ENCODE data around the gene HSPA13. TPM values are rescaled to one million over a fixed set of nuclear protein-coding genes. Genes with fewer than 3 reads are reported as not detected.

The HSPA13 gene
- total RNA-seq, 1 donor from 2014 or later: 36.4 TPM

Other genes with a start within 250 kb of the HSPA13 start
- not detected in 2 replicates for gene LIPI, start 172.2 kb downstream of the HSPA13 start, total RNA-seq
- 0.25 and 0.56 TPM in 2 replicates for gene RBM11, start 167.0 kb downstream of the HSPA13 start, total RNA-seq
- gene SAMSN1, start 163.2 kb upstream of the HSPA13 start, total RNA-seq: 138 and 140 TPM in 2 replicates

Data from T-helper 1 cell treated with Interleukin-12 subunit alpha and Interleukin-12 subunit beta and Interleukin-4 antibody, amounts not matched to agents 30 ng/mL and 1 ng/mL, for 36 hours (primary cell).